ENCODE results near the gene LPAR2.

DNA sequence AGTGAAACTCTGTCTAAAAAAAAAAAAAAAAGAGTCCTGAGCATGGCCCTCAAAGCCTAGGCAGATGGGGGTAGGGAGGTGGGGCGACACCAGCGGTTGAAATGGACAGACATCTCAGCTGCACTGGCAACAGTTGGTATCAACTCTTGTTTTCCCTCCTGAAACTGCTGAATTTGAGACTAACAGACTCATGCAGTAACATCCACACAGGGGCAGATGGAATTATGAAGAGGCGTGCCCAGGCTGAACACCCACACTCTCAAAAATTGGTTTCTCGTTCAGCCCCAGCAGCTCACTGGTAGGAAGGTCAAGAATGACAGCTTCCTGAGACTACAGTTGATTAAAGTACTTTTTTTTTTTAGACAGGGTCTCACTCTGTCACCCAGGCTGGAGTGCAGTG is 33.6 kb downstream of the LPAR2 start:
- TF ChIP-seq POLR2AphosphoS5 (IDR thresholded peaks at IDR 0.05; ENCODE audit: low read depth, low read length) (no peak), POLR2A (IDR thresholded peaks at IDR 0.05; ENCODE audit: low read depth, low read length) (no peak)
